H9 (cell line): ENCODE data around the gene OSBPL10. TPM values are rescaled to one million over a fixed set of nuclear protein-coding genes. Genes with fewer than 3 reads are reported as not detected.

Experiments
- DNase-seq: peaks from one replicate; pipeline ENCODE4 v3.0.0-alpha.2; 2017
- H2AFZ ChIP-seq: one replicate; pipeline ENCODE4 v1.6.1; 2013; ENCODE audit warnings: mild to moderate bottlenecking, low read length, control low read depth, moderate library complexity
- H2AK5ac ChIP-seq: 2 replicates; pipeline ENCODE4 v1.6.1; 2013; ENCODE audit warnings: low read length, control low read depth, mixed read lengths; ENCODE audit not compliant: insufficient read length
- H2BK120ac ChIP-seq: one replicate; pipeline ENCODE4 v1.6.1; 2013; ENCODE audit warnings: low read depth, mild to moderate bottlenecking, low read length, control low read depth, inconsistent platforms; ENCODE audit not compliant: poor library complexity, severe bottlenecking
- H2BK12ac ChIP-seq: 2 replicates; pipeline ENCODE4 v1.6.1; 2013; ENCODE audit warnings: low read length, control low read depth, mixed read lengths, low read depth; ENCODE audit not compliant: insufficient read length
- H2BK15ac ChIP-seq: 2 replicates; pipeline ENCODE4 v1.6.1; 2013; ENCODE audit warnings: low read depth, low read length, control low read depth
- H2BK20ac ChIP-seq: one replicate; pipeline ENCODE4 v1.6.1; 2013; ENCODE audit warnings: low read depth, mild to moderate bottlenecking, low read length, control low read depth, inconsistent platforms; ENCODE audit not compliant: poor library complexity, severe bottlenecking
- H2BK5ac ChIP-seq: 2 replicates; pipeline ENCODE4 v1.6.1; 2013; ENCODE audit warnings: low read length, control low read depth, mixed read lengths; ENCODE audit not compliant: insufficient read length
- H3K14ac ChIP-seq: 2 replicates; pipeline ENCODE4 v1.6.1; 2013; ENCODE audit warnings: low read length, control low read depth; ENCODE audit not compliant: insufficient read depth
- H3K18ac ChIP-seq: 2 replicates; pipeline ENCODE4 v1.6.1; 2013; ENCODE audit warnings: low read depth, mild to moderate bottlenecking, mixed read lengths, low read length, control low read depth; ENCODE audit not compliant: insufficient read length
- H3K23ac ChIP-seq: 2 replicates; pipeline ENCODE4 v1.6.1; 2013; ENCODE audit warnings: low read length, control low read depth, mixed read lengths, low read depth; ENCODE audit not compliant: insufficient read length
- H3K23me2 ChIP-seq: 2 replicates; pipeline ENCODE4 v1.6.1; 2013; ENCODE audit warnings: low read depth, mild to moderate bottlenecking, mixed read lengths, low read length, control low read depth; ENCODE audit not compliant: insufficient read length, poor library complexity, severe bottlenecking
- H3K27ac ChIP-seq: 2 replicates; pipeline ENCODE4 v1.5.1; 2013; ENCODE audit warnings: low read length, control low read depth, mixed read lengths, low read depth; ENCODE audit not compliant: insufficient read length
- H3K27me3 ChIP-seq: 2 replicates; pipeline ENCODE4 v1.6.1; 2013; ENCODE audit warnings: low read length, control low read depth, inconsistent platforms; ENCODE audit not compliant: insufficient read depth
- H3K4ac ChIP-seq: 2 replicates; pipeline ENCODE4 v1.6.1; 2013; ENCODE audit warnings: low read depth, mild to moderate bottlenecking, control low read depth, inconsistent platforms, low read length, moderate library complexity
- H3K4me1 ChIP-seq: 2 replicates; pipeline ENCODE4 v1.6.1; 2013; ENCODE audit warnings: low read length, control low read depth, inconsistent platforms; ENCODE audit not compliant: insufficient read depth
- H3K4me2 ChIP-seq: 2 replicates; pipeline ENCODE4 v1.6.1; 2013; ENCODE audit warnings: low read length, control low read depth, mixed read lengths; ENCODE audit not compliant: insufficient read length, insufficient read depth
- H3K56ac ChIP-seq: 2 replicates; pipeline ENCODE4 v1.6.1; 2013; ENCODE audit warnings: low read depth, mild to moderate bottlenecking, mixed read lengths, low read length, control low read depth; ENCODE audit not compliant: insufficient read length
- H3K79me1 ChIP-seq: 2 replicates; pipeline ENCODE4 v1.6.1; 2013; ENCODE audit warnings: low read depth, mild to moderate bottlenecking, moderate library complexity, low read length, control low read depth, inconsistent platforms; ENCODE audit not compliant: insufficient read depth, poor library complexity, severe bottlenecking
- H3K79me2 ChIP-seq: 2 replicates; pipeline ENCODE4 v1.6.1; 2013; ENCODE audit warnings: low read length, control low read depth, inconsistent platforms; ENCODE audit not compliant: insufficient read depth
- H3K9ac ChIP-seq: 2 replicates; pipeline ENCODE4 v1.6.1; 2013; ENCODE audit warnings: low read length, control low read depth, mixed read lengths; ENCODE audit not compliant: insufficient read length; ENCODE audit errors: extremely low read depth
- H3K9me3 ChIP-seq: one replicate; pipeline ENCODE4 v1.6.1; 2013; ENCODE audit warnings: low read depth, low read length, inconsistent platforms; ENCODE audit not compliant: control insufficient read depth
- H3T11ph ChIP-seq: one replicate; pipeline ENCODE4 v1.6.1; 2013; ENCODE audit warnings: mild to moderate bottlenecking, low read length, control low read depth, inconsistent platforms
- H4K20me1 ChIP-seq: one replicate; pipeline ENCODE4 v1.6.1; 2013; ENCODE audit not compliant: control insufficient read depth, insufficient read length, insufficient read depth
- H4K5ac ChIP-seq: 2 replicates; pipeline ENCODE4 v1.6.1; 2013; ENCODE audit warnings: low read depth, mild to moderate bottlenecking, mixed read lengths, low read length, control low read depth; ENCODE audit not compliant: insufficient read length
- H4K8ac ChIP-seq: replicated peaks from 2 replicates; pipeline ENCODE4 v1.6.1; 2013; ENCODE audit warnings: low read length, control low read depth, mixed read lengths, low read depth; ENCODE audit not compliant: insufficient read length
- H4K91ac ChIP-seq: 2 replicates; pipeline ENCODE4 v1.6.1; 2013; ENCODE audit warnings: low read depth, mild to moderate bottlenecking, moderate library complexity, mixed read lengths, low read length, control low read depth; ENCODE audit not compliant: insufficient read length
- H3K27ac Mint-ChIP-seq, 3 experiments: 2 replicates in 2 of 3; 3 replicates in 1 of 3; pipeline ENCODE4 v1.8.0; 2020 to 2021; ENCODE audit warnings: mixed read lengths in 3 of 3, mild to moderate bottlenecking in 1 of 3, moderate library complexity in 1 of 3
- H3K27me3 Mint-ChIP-seq: 2 replicates; pipeline ENCODE4 v1.8.0; 2021; ENCODE audit warnings: low read depth, mild to moderate bottlenecking, moderate library complexity, mixed read lengths
- H3K36me3 Mint-ChIP-seq, 3 experiments: 2 replicates in 2 of 3; 3 replicates in 1 of 3; pipeline ENCODE4 v1.8.0; 2020 to 2021; ENCODE audit warnings: low read depth in 3 of 3, mixed read lengths in 3 of 3; ENCODE audit not compliant: insufficient read depth in 1 of 3
- H3K4me1 Mint-ChIP-seq, 2 experiments: 2 replicates each; pipeline ENCODE4 v1.8.0; 2020; ENCODE audit warnings: mixed read lengths in 2 of 2
- H3K4me3 Mint-ChIP-seq, 2 experiments: 2 replicates in 1 of 2; 3 replicates in 1 of 2; pipeline ENCODE4 v1.8.0; 2020 to 2021; ENCODE audit warnings: mild to moderate bottlenecking in 2 of 2, mixed read lengths in 2 of 2, moderate library complexity in 1 of 2
- H3K9me3 Mint-ChIP-seq, 2 experiments: 2 replicates in 1 of 2; 3 replicates in 1 of 2; pipeline ENCODE4 v1.8.0; 2020; ENCODE audit warnings: mild to moderate bottlenecking in 2 of 2, mixed read lengths in 2 of 2, moderate library complexity in 1 of 2
- CTCF ChIP-seq: fragments of 200-600 bp; sonication (generic); conservative IDR thresholded peaks from 3 replicates; pipeline ENCODE4 v1.8.0; 2021; ENCODE audit warnings: antibody characterized with exemption, mild to moderate bottlenecking
- WGBS: extraction: QIAGEN DNeasy Blood & Tissue Kit; methylation state at CpG from one replicate; pipeline ENCODE4 v1.1.7; 2013; ENCODE audit warnings: missing lambda C conversion rate, low lambda C conversion rate, mixed read lengths; ENCODE audit not compliant: insufficient read length; ENCODE audit errors: extremely low coverage; 5-methylcytosine and 5-hydroxymethylcytosine counted together
- total RNA-seq: library from RNA; stranded (reverse); gene quantifications from 2 replicates; pipeline ENCODE4 v1.2.1, GENCODE V29; 2021

OSBPL10 gene
- total RNA-seq, 1 experiment from 2014 or later = 42.7 TPM

GRCh38 chr3:31936420-31937060, 44.5 kb downstream of the OSBPL10 start:
- no peak overlapping the region for H2BK20ac ChIP-seq
- H2BK5ac ChIP-seq = no peak overlapping the region
- no peak overlapping the region for H2BK120ac ChIP-seq
- H2AK5ac ChIP-seq = no peak overlapping the region
- H3K4me2 ChIP-seq = no peak overlapping the region
- Mint-ChIP-seq H3K27me3 (no peaks in the 10 kb centered on the region), H3K36me3 (no peaks in the 10 kb centered on the region; a peak in 1 of 7 replicates), H3K4me1 (peaks cover 36 to 38% of the 10 kb centered on the region in 2 experiments), H3K9me3 (no peaks in the 10 kb centered on the region), H3K4me3 (no peak overlapping the region), H3K27ac (no peak overlapping the region)
- H3K9me3 ChIP-seq = no peaks in the 10 kb centered on the region
- no CpG with 5 or more reads among the region's 1 CpG for WGBS
- peaks cover 7% of the 10 kb centered on the region for H3K79me1 ChIP-seq
- no peak overlapping the region for H4K91ac ChIP-seq
- TF ChIP-seq CTCF = no peak
- DNase-seq = no peak
- no peak overlapping the region for H3K9ac ChIP-seq
- H3K27me3 ChIP-seq = no peaks in the 10 kb centered on the region
- H4K5ac ChIP-seq = no peak overlapping the region
- H4K8ac ChIP-seq = no peak overlapping the region
- peaks cover 31% of the 10 kb centered on the region for H3K79me2 ChIP-seq
- H3K56ac ChIP-seq = no peak overlapping the region
- no peak overlapping the region for H2BK12ac ChIP-seq
- no peak overlapping the region for H2AFZ ChIP-seq
- H3K14ac ChIP-seq = no peak overlapping the region
- H3K27ac ChIP-seq = no peak overlapping the region
- H3K23ac ChIP-seq = no peak overlapping the region
- H3K4ac ChIP-seq = no peak overlapping the region
- peaks cover 9% of the 10 kb centered on the region; the same call in 1 of the 2 replicates for H3K4me1 ChIP-seq
- H4K20me1 ChIP-seq = no peaks in the 10 kb centered on the region
- H2BK15ac ChIP-seq = no peak overlapping the region
- H3K18ac ChIP-seq = no peak overlapping the region
- no peaks in the 10 kb centered on the region for H3K23me2 ChIP-seq
- H3T11ph ChIP-seq = no peak overlapping the region
